Astrocyte of the cerebellum (primary cell): ENCODE results near the gene TNFSF12.

Experiments used
- DNase-seq: peaks from one replicate; pipeline ENCODE4 v3.0.0-alpha.2; 2011; ENCODE audit warnings: low read depth
- H3K4me3 ChIP-seq: 2 replicates; pipeline ENCODE4 v1.5.1; 2011; ENCODE audit warnings: mild to moderate bottlenecking, low read depth, low read length, moderate library complexity
- in situ Hi-C: cut with HindIII; loops from 2 replicates; pipeline ENCODE4 v1.10.0; 2017; ENCODE audit warnings: low sequenced_read_pairs
- TF ChIP-seq, protein P1 (sequence below): IDR thresholded peaks from 2 replicates; pipeline ENCODE4 v1.5.1; 2012; ENCODE audit warnings: low read length, low read depth, moderate library complexity, mild to moderate bottlenecking; ENCODE audit errors: missing control alignments

TNFSF12 gene

DNA sequence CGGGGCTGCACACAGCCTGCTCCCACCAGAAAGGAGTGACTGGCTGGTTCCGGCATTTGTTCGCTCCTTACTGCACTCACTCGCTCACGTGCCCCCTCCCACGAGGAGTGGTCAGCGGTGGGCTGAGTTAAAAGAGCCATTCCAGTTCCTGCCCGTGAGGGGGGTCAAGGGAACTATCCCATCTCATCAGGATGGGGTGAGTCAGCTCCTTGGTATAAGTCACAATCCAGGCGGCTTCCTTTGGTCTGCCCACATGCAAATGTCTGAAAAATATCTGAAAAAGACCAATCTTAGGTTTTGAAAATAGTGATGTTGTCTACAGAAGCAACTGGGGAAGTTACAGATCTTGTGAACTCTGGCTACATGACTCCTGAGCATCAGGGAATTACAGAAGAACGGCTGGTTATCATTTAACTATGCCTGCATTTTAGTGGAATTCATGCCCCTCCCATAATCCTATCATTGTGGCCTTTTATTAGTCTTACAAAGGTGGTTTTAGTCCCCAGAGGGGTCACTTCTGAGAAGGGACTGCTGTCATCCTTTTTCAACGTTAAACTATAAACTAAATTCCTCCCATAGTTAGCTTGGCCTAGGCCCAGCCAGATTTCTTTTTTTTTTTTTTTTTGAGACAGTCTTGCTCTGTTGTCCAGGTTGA lies 9.8 kb upstream of the TNFSF12 start:
- no peak for DNase-seq
- in situ Hi-C loops: loop anchor here (5.0 kb wide), 1 partner anchor 62 kb away; the partner anchor contains the start of gene ZBTB4
- no peak overlapping the region for H3K4me3 ChIP-seq
- TF ChIP-seq, protein P1, sequence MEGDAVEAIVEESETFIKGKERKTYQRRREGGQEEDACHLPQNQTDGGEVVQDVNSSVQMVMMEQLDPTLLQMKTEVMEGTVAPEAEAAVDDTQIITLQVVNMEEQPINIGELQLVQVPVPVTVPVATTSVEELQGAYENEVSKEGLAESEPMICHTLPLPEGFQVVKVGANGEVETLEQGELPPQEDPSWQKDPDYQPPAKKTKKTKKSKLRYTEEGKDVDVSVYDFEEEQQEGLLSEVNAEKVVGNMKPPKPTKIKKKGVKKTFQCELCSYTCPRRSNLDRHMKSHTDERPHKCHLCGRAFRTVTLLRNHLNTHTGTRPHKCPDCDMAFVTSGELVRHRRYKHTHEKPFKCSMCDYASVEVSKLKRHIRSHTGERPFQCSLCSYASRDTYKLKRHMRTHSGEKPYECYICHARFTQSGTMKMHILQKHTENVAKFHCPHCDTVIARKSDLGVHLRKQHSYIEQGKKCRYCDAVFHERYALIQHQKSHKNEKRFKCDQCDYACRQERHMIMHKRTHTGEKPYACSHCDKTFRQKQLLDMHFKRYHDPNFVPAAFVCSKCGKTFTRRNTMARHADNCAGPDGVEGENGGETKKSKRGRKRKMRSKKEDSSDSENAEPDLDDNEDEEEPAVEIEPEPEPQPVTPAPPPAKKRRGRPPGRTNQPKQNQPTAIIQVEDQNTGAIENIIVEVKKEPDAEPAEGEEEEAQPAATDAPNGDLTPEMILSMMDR: no peak

DNA sequence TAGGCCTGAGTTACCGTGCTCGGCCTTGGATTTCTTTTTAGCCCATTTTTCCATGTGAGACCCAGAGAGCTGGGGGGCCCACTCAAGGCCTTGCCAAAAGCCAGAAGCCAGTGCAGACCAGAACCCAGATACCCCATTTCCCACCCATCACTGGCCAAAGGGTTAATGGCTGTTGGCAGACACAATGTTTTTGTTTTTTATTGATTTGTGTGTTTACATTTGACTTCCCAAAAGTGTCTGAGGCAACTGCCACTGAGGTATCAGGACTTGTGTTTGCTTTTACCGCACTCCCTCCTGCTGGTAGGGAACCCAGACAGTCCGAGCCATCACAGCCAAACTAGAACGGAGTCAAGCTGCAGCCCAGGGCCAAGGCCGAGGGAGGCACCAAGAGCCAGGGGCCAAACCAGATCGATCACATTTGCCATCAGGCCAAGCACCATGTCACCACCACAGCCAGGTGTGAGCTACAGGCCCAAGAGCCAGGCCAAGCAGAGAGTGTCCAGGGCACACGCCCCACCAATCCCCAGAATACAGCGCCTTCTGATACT lies 7.7 kb upstream of the TNFSF12 start:
- in situ Hi-C loops: no loop called here
- TF ChIP-seq, protein P1: no peak
- H3K4me3 ChIP-seq: no peak overlapping the region
- DNase-seq: no peak

DNA sequence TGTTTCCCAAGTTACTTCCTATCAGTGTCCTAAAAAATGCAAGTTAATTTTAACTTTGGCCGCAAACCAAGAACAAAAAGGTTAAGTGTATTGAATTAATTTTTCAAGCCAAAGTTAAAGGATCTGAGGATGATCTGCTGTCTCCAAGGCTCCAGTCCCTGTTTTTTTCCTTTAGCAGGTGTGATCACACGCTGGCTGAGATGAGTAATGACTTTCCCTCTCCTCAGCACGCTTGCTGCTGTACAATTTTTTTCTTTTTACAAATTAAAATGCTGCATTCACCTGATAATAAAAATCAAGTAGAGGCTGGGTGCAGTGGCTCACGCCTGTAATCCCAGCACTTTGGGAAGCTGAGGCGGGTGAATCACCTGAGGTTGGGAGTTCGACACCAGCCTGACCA lies 3.9 kb upstream of the TNFSF12 start:
- H3K4me3 ChIP-seq: no peak overlapping the region
- TF ChIP-seq, protein P1: no peak
- no peak for DNase-seq
- in situ Hi-C loops: no loop called here

DNA sequence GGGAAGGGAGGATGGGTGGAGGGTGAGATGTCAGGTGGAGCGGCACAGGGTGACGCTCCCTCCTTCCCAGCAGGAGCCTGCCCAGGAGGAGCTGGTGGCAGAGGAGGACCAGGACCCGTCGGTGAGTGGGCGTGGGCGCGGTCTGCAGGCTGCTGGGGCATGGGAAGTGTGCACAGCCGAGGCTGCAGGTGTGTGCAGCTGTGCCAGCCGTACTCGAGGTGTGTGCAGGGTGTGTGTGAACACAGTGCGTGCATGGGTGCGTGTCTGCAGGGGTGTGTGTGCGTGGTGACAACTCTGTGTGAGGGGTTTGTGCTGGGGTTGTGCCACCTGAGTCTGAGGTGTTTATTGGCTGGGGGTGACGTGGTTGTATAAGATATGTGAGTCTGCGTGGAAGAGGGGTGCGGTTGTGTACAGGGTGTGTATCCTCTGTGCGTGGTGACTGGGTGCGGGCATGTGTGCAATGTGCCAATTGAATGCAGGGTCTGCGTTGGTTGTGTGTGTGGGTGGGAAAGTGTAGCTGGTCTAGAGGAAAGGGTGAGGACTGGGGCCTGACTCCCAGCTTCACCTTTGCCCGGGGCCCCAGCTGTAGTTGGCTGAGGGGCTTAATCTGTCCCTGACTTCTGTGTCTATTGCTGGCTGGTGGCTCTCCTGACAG lies 670 bp downstream of the TNFSF12 start:
- in situ Hi-C loops: no loop called here

DNA sequence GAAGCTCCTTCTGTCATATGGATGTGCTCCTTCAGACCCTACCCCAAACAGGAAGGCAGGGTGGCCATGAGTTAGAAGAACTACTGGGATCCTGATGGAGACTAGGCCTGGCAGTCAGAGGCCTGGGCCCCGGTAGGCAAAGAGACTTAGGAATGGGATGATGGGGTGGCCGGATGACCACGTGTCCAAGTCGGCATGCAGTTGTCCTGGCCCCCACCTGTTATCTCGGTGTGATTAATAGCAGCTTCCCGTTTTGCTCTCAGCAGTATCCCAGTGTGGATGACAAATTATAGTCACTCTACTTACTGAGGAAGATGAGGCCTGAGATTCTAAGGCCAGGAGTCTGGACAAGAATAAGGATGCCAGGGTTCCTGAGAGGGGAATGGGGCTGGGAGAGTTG lies 1.5 kb downstream of the TNFSF12 start:
- DNase-seq: no peak
- no peak overlapping the region for H3K4me3 ChIP-seq
- in situ Hi-C loops: no loop called here
- TF ChIP-seq, protein P1: no peak

More for the DNA sequence above, 670 bp downstream of the TNFSF12 start:
- H3K4me3 ChIP-seq: peak overlapping the region; percentile 47
- no peak for DNase-seq
- TF ChIP-seq, protein P1: peak; percentile 1

DNA sequence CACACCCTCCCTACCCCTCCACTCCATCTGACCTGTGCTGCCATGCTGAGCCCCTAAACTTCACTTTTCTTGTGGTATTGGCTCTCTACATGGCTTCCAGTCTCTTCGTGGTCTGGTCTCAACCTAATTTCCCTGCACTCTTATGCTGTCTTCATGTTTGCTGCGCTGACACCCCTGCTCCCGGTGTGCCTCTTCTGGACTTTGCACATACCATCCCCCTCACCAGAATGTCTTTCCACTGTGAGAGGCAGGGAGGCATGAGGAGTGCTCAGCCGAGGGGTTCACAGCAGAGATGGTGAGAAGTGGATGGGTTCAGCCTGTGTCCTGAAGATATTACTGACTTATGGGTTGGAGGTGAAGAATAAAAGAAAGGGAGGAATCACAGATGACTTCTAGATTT lies 2.5 kb downstream of the TNFSF12 start:
- DNase-seq: no peak
- in situ Hi-C loops: no loop called here
- TF ChIP-seq, protein P1: no peak
- no peak overlapping the region for H3K4me3 ChIP-seq
